ENCODE measurements around the gene PLA2G4B. TPM values are rescaled to one million over a fixed set of nuclear protein-coding genes. Genes with fewer than 3 reads are reported as not detected.

The PLA2G4B gene
- total and polyA plus RNA-seq, 10 of the 15 experiments (the other 5 are each of a cell fraction or from before 2014, with no cell fraction given): 0.22 to 6.6 (median 2.9) TPM

DNA sequence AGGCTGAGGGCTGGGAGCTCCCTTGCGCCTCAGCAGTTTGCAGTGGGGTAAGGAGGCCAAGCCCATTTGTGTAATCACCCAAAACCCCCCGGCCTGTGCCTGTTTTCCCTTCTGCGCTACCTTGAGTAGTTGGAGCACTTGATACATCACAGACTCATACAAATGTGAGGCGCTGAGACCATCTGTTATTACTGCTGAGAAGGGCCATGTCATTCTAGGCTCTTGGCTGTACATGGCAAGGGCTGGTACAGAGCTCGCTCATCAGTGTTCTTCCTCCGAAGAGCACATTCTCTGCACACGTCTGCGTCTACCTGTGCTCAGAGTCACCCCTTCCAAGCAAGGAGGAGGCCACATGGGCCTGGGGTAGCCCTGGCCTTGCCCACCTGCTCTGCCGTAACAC is 9.3 kb downstream of the PLA2G4B start:
- H2AFZ ChIP-seq (ENCODE audit: control insufficient read depth, low read depth, low read length): no peak overlapping the region
- intact Hi-C loops (cut with micrococcal nuclease; ENCODE audit: unreplicated experiment): no loop called here
- no TSS peak for BruUV-seq (replicated peaks)
- ATAC-seq (no peak), DNase-seq (ENCODE audit: low read depth, low spot score) (no peak), FAIRE-seq (no peak)
- in situ Hi-C loops (cut with MboI): no loop called here
- CTCF ChIA-PET: no interaction called here
- POLR2A ChIA-PET: no interaction called here
- TF ChIP-seq ZBTB11 (CRISPR knock-in tag; IDR thresholded peaks at IDR 0.05) (no peak), SREBF2 (IDR thresholded peaks at IDR 0.05; ENCODE audit: low read length) (no peak), CREM (IDR thresholded peaks at IDR 0.05; ENCODE audit: low read depth) (no peak), TCF3 (IDR thresholded peaks at IDR 0.05; ENCODE audit: borderline replicate concordance, insufficient read depth, low read depth, low read length) (no peak), ZNF592 (IDR thresholded peaks at IDR 0.05) (no peak), CHD2 (IDR thresholded peaks at IDR 0.05; ENCODE audit: borderline replicate concordance, low read depth, low read length) (no peak), TCF12 (IDR thresholded peaks at IDR 0.05; ENCODE audit: low read depth, low read length) (no peak), GABPA (IDR thresholded peaks at IDR 0.05; ENCODE audit: low read depth) (no peak)
- H3K9ac ChIP-seq (ENCODE audit: control insufficient read depth, insufficient read depth, low read length): no peak overlapping the region
- no peaks in the 10 kb centered on the region; the same call in 1 of the 2 replicates for H4K20me1 ChIP-seq (ENCODE audit: control insufficient read depth, insufficient read depth)
- WGBS (ENCODE audit: insufficient coverage, insufficient replicate concordance, low lambda C conversion rate, missing lambda C conversion rate): 95% methylated on average over 9 of the region's 9 CpGs
- RAD21 ChIA-PET (ENCODE audit: unreplicated experiment): no interaction called here
- H3K4me1 ChIP-seq (ENCODE audit: control insufficient read depth, insufficient read depth, low read length): no peaks in the 10 kb centered on the region
- SMC1A ChIA-PET (ENCODE audit: uncharacterized antibody, unreplicated experiment): no interaction called here
- H3K4me3 ChIP-seq: no peak overlapping the region
- H3K4me2 ChIP-seq (ENCODE audit: control insufficient read depth, insufficient read depth): no peak overlapping the region
- H3K27me3 ChIP-seq (replicated peaks in 1 of 2; ENCODE audit: control insufficient read depth in 2 of 2, insufficient read depth in 2 of 2, low read length in 1 of 2): no peaks in the 10 kb centered on the region
- H3K27ac ChIP-seq (ENCODE audit: control insufficient read depth, insufficient read depth): no peak overlapping the region
- H3K36me3 ChIP-seq (ENCODE audit: control insufficient read depth in 2 of 2, insufficient read depth in 2 of 2, low read length in 1 of 2): no peaks in the 10 kb centered on the region; a peak in 1 of 4 replicates
- H3K9me3 ChIP-seq (replicated peaks; ENCODE audit: control insufficient read depth, insufficient read depth, low read length): no peaks in the 10 kb centered on the region
- H3K79me2 ChIP-seq (ENCODE audit: control insufficient read depth, insufficient read depth, low read length): no peaks in the 10 kb centered on the region

Data from GM12878 (cell line).